C4-2B (cell line): Measurements from ENCODE around the gene PRKAG2.

ENCODE experiments used
- H3K27ac ChIP-seq: fragments of 450-650 bp; 2 replicates; pipeline ENCODE4 v1.5.1; 2017
- CTCF ChIP-seq: fragments of 450-650 bp; conservative IDR thresholded peaks from 2 replicates; pipeline ENCODE4 v1.5.1; 2017; ENCODE audit warnings: mild to moderate bottlenecking
- ZFX ChIP-seq: fragments of 450-650 bp; IDR thresholded peaks from 2 replicates; pipeline ENCODE4 v1.6.1; 2017

PRKAG2 gene

GRCh38 chr7:151681726-151682125 lies 195.2 kb downstream of the PRKAG2 start:
- TF ChIP-seq ZFX (no peak), CTCF (no peak)

GRCh38 chr7:151680810-151681209 lies 196.1 kb downstream of the PRKAG2 start:
- TF ChIP-seq CTCF: no peak
- TF ChIP-seq ZFX: no peak
- H3K27ac ChIP-seq: no peak overlapping the region

More at GRCh38 chr7:151681726-151682125, 195.2 kb downstream of the PRKAG2 start:
- no peak overlapping the region for H3K27ac ChIP-seq

GRCh38 chr7:151679881-151680612 lies 196.9 kb downstream of the PRKAG2 start:
- no peak overlapping the region for H3K27ac ChIP-seq
- no peak for TF ChIP-seq ZFX
- no peak for TF ChIP-seq CTCF

GRCh38 chr7:151679071-151679708 lies 197.7 kb downstream of the PRKAG2 start:
- H3K27ac ChIP-seq: no peak overlapping the region
- no peak for TF ChIP-seq ZFX
- no peak for TF ChIP-seq CTCF

- H3K27ac ChIP-seq: no peak overlapping the region
- TF ChIP-seq ZFX (no peak), CTCF (no peak)
Measured at GRCh38 chr7:151678227-151678604, 198.7 kb downstream of the PRKAG2 start.

- H3K27ac ChIP-seq: no peak overlapping the region
- TF ChIP-seq ZFX (no peak), CTCF (no peak)
Measured at GRCh38 chr7:151677581-151678226, 199.2 kb downstream of the PRKAG2 start.

GRCh38 chr7:151676759-151677158 lies 200.2 kb downstream of the PRKAG2 start:
- TF ChIP-seq CTCF (no peak), ZFX (no peak)

More at GRCh38 chr7:151676759-151677158, 200.2 kb downstream of the PRKAG2 start:
- no peak overlapping the region for H3K27ac ChIP-seq
